ENCODE results near the gene SPRR2G. TPM values are rescaled to one million over a fixed set of nuclear protein-coding genes. Genes with fewer than 3 reads are reported as not detected.
"Not testable (repeated sequence)": the region's sequence is repeated elsewhere in the genome, so short reads cannot be mapped to it uniquely, and the experiment has no call there.

Gene SPRR2G
- total RNA-seq, 2 donors from 2014 or later: not detected

DNA sequence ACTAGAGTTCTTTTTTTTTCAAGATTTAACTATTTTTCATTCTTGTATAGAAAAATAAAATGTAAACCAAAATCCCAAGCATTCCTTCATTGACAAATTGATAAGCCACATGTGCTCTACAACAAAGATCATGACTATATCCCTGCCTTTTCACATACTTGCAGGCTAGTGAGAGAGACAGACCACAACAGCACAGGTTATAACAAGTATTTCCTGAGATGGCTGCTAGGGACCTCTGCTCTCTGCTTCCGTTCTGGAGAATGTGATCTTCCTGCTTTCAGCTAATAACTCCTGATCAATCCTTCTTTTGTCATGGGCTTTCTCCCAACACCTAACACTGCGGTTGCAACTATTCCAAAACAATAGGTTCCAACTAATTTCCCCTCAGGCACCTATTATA, 23.4 kb downstream of the SPRR2G start:
- no peak for DNase-seq (ENCODE audit: low spot score)
- Histone ChIP-seq H3K27ac (no peak overlapping the region), H3K4me1 (ENCODE audit: control insufficient read depth in 1 of 2, low read depth in 2 of 2) (no peaks in the 10 kb centered on the region), H3K4me3 (no peak overlapping the region), H3K27me3 (replicated peaks; ENCODE audit: insufficient read depth) (no peaks in the 10 kb centered on the region), H3K9me3 (no peaks in the 10 kb centered on the region), H3K36me3 (no peaks in the 10 kb centered on the region)
- ATAC-seq (ENCODE audit: insufficient number of reproducible peaks, low FRiP score, low read depth): no peak
- TF ChIP-seq, protein P1, sequence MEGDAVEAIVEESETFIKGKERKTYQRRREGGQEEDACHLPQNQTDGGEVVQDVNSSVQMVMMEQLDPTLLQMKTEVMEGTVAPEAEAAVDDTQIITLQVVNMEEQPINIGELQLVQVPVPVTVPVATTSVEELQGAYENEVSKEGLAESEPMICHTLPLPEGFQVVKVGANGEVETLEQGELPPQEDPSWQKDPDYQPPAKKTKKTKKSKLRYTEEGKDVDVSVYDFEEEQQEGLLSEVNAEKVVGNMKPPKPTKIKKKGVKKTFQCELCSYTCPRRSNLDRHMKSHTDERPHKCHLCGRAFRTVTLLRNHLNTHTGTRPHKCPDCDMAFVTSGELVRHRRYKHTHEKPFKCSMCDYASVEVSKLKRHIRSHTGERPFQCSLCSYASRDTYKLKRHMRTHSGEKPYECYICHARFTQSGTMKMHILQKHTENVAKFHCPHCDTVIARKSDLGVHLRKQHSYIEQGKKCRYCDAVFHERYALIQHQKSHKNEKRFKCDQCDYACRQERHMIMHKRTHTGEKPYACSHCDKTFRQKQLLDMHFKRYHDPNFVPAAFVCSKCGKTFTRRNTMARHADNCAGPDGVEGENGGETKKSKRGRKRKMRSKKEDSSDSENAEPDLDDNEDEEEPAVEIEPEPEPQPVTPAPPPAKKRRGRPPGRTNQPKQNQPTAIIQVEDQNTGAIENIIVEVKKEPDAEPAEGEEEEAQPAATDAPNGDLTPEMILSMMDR (IDR thresholded peaks at IDR 0.05): no peak

DNA sequence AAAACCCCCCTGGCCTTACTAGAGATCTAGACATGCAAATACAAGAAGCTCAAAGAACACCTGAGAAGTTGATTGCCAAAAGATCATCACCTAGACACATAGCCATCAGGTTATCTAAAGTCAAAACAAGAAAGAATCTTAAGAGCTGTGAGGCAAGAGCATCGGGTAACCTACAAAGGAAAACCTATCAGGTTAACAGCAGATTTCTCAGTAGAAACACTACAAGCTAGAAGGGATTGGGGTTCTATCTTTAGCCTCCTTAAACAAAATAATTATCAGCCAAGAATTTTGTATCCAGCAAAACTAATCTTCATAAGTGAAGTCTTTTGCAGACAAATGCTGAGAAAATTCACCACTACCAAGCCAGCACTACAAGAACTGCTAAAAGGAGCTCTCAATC, 25.2 kb downstream of the SPRR2G start:
- Histone ChIP-seq H3K36me3 (no peaks in the 10 kb centered on the region), H3K4me3 (no peak overlapping the region), H3K27me3 (replicated peaks; ENCODE audit: insufficient read depth) (no peaks in the 10 kb centered on the region), H3K27ac (no peak overlapping the region), H3K9me3 (no peaks in the 10 kb centered on the region), H3K4me1 (ENCODE audit: control insufficient read depth in 1 of 2, low read depth in 2 of 2) (no peaks in the 10 kb centered on the region)
- ATAC-seq (ENCODE audit: insufficient number of reproducible peaks, low FRiP score, low read depth) (no peak), DNase-seq (ENCODE audit: low spot score) (no peak)
- TF ChIP-seq, protein P1 (IDR thresholded peaks at IDR 0.05): no peak

DNA sequence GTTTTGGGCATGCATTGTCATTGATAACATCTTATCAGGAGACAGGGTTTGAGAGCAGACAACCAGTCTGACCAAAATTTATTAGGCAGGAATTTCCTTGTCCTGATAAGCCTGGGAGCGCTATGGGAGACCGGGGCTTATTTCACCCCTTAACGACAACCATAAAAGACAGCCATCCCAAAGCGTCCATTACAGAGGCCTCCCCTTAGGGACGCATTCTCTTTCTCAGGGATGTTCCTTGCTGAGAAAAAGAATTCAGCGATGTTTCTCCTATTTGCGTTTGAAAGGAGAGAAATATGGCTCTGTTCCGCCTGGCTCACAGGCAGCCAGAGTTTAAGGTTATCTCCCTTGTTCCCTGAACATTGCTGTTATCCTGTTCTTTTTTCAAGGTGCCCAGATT, 26.9 kb downstream of the SPRR2G start:
- H3K27ac ChIP-seq; H3K27me3 ChIP-seq (replicated peaks; ENCODE audit: insufficient read depth); DNase-seq (ENCODE audit: low spot score); H3K36me3 ChIP-seq; H3K4me3 ChIP-seq; H3K4me1 ChIP-seq (ENCODE audit: control insufficient read depth in 1 of 2, low read depth in 2 of 2); H3K9me3 ChIP-seq; ATAC-seq (ENCODE audit: insufficient number of reproducible peaks, low FRiP score, low read depth): not testable (repeated sequence)

DNA sequence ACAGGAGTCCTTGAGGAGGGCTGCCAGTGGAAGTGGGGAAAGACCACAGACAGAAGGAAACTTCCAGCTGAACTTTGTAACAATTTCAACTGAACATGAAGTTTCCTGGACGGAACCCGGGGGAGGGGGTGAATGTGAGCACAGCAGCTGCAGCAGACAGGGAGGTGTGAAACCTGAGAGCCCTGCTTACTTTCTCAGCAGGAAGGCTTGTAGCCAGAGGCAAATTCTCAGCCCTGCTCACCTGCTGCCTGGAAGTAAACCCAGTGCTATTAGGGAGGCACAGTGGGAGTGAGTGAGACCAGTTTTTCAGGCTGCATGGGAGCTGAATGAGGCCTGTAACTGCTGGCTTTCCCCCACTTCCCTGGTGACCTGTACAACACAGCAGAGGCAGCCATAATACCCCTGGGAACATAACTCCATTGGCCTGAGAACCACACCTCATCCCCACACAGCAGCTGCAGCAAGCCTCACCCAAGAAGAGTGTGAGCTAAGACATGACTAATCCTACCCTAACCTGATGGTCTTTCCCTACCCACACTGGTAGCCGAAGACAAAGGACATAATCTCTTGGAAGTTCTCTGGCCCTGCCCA, 27.8 kb downstream of the SPRR2G start:
- TF ChIP-seq, protein P1 (IDR thresholded peaks at IDR 0.05): no peak
- DNase-seq (ENCODE audit: low spot score) (no peak), ATAC-seq (ENCODE audit: insufficient number of reproducible peaks, low FRiP score, low read depth) (no peak)
- H3K27me3 ChIP-seq (replicated peaks; ENCODE audit: insufficient read depth): no peaks in the 10 kb centered on the region
- H3K27ac ChIP-seq: no peak overlapping the region
- no peaks in the 10 kb centered on the region for H3K9me3 ChIP-seq
- no peaks in the 10 kb centered on the region for H3K36me3 ChIP-seq
- no peaks in the 10 kb centered on the region for H3K4me1 ChIP-seq (ENCODE audit: control insufficient read depth in 1 of 2, low read depth in 2 of 2)
- H3K4me3 ChIP-seq: no peak overlapping the region

DNA sequence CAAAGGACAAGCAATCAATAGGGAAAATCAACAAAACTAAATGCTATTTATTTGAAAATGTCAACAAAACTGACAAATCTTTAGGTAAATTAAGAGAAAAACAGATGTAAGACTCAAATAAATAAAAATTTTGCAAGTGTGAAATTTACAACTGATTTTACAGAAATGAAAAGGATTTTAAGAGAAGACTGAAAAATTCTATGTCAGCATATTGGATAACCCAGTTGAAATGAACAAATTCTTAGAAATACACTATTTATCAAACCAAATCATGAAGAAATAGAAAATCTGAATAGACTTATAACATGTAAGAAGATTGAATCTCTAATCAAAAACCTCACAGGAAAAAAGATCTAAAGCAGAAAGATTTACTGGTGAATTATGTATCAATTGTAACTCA, 29.7 kb downstream of the SPRR2G start:
- no peak for DNase-seq (ENCODE audit: low spot score)
- no peak for ATAC-seq (ENCODE audit: insufficient number of reproducible peaks, low FRiP score, low read depth)
- no peak overlapping the region for H3K27ac ChIP-seq

More for the DNA sequence above, 29.7 kb downstream of the SPRR2G start:
- Histone ChIP-seq H3K27me3 (replicated peaks; ENCODE audit: insufficient read depth) (no peaks in the 10 kb centered on the region), H3K4me1 (ENCODE audit: control insufficient read depth in 1 of 2, low read depth in 2 of 2) (no peaks in the 10 kb centered on the region), H3K4me3 (no peak overlapping the region), H3K36me3 (no peaks in the 10 kb centered on the region), H3K9me3 (no peaks in the 10 kb centered on the region)
- TF ChIP-seq, protein P1 (IDR thresholded peaks at IDR 0.05): no peak

Data from thoracic aorta (tissue), 2 donors.